HL-60 (cell line): ENCODE results near the gene CCDC184.

ENCODE experiments used
- DNase-seq, 2 experiments: peaks; one replicate each; pipeline ENCODE4 v3.0.0-alpha.2; 2010 to 2020; ENCODE audit warnings: low read depth in 1 of 2, low spot score in 1 of 2
- H3K27ac ChIP-seq: fragments of 250-450 bp; sonication (Bioruptor Pico); replicated peaks from 2 replicates; pipeline ENCODE4 v1.5.1; 2020; ENCODE audit warnings: mild to moderate bottlenecking, moderate library complexity
- H3K27me3 ChIP-seq: fragments of 250-450 bp; sonication (Bioruptor Pico); 2 replicates; pipeline ENCODE4 v1.5.1; 2021; ENCODE audit warnings: mild to moderate bottlenecking, moderate library complexity; ENCODE audit not compliant: insufficient read depth, poor library complexity, severe bottlenecking
- H3K4me3 ChIP-seq: replicated peaks from 2 replicates; pipeline ENCODE4 v1.5.1; 2011; ENCODE audit warnings: mild to moderate bottlenecking, control low read depth, low read length; ENCODE audit not compliant: insufficient read depth
- GABPA ChIP-seq: IDR thresholded peaks from 2 replicates; pipeline ENCODE4 v1.6.1; 2012; ENCODE audit warnings: low read depth
- POLR2AphosphoS5 ChIP-seq: IDR thresholded peaks from 2 replicates; pipeline ENCODE4 v1.6.1; 2012; ENCODE audit warnings: low read depth
- SPI1 ChIP-seq: IDR thresholded peaks from 2 replicates; pipeline ENCODE4 v1.6.1; 2012; ENCODE audit warnings: low read depth, mild to moderate bottlenecking, borderline replicate concordance
- TF ChIP-seq, protein P1 (sequence below): IDR thresholded peaks from 2 replicates; pipeline ENCODE4 v1.6.1; 2012; ENCODE audit warnings: low read depth; ENCODE audit not compliant: insufficient replicate concordance
- TF ChIP-seq, protein P2 (sequence below): IDR thresholded peaks from one replicate; pipeline ENCODE4 v1.5.1; 2011; ENCODE audit warnings: low read length, control low read depth, inconsistent platforms; ENCODE audit not compliant: insufficient read depth

The CCDC184 gene

DNA sequence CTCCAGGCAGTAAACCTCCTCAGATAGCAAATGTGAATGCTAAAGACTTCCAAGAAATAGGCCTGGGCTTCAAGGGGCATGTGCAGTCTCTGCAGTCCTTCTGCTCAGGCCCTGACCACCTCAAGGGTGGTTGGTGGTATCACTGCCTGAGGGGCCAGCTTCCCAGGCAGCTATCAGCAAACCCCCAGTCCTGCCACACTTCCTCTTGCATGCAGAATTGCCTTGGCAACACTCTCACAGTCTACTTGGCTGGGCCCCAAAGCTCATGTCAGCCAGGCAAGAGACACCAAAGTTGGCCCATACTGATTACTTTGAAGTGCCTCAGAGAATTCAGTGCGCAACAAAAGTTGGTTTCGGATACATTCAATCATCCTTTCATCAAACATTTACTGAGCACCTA, 22.6 kb upstream of the CCDC184 start:
- DNase-seq = peak in 1 of 2 experiments; percentile 85
- Histone ChIP-seq H3K27me3 (no peaks in the 10 kb centered on the region), H3K4me3 (no peak overlapping the region), H3K27ac (peak overlapping the region; percentile 63)
- TF ChIP-seq, protein P1, sequence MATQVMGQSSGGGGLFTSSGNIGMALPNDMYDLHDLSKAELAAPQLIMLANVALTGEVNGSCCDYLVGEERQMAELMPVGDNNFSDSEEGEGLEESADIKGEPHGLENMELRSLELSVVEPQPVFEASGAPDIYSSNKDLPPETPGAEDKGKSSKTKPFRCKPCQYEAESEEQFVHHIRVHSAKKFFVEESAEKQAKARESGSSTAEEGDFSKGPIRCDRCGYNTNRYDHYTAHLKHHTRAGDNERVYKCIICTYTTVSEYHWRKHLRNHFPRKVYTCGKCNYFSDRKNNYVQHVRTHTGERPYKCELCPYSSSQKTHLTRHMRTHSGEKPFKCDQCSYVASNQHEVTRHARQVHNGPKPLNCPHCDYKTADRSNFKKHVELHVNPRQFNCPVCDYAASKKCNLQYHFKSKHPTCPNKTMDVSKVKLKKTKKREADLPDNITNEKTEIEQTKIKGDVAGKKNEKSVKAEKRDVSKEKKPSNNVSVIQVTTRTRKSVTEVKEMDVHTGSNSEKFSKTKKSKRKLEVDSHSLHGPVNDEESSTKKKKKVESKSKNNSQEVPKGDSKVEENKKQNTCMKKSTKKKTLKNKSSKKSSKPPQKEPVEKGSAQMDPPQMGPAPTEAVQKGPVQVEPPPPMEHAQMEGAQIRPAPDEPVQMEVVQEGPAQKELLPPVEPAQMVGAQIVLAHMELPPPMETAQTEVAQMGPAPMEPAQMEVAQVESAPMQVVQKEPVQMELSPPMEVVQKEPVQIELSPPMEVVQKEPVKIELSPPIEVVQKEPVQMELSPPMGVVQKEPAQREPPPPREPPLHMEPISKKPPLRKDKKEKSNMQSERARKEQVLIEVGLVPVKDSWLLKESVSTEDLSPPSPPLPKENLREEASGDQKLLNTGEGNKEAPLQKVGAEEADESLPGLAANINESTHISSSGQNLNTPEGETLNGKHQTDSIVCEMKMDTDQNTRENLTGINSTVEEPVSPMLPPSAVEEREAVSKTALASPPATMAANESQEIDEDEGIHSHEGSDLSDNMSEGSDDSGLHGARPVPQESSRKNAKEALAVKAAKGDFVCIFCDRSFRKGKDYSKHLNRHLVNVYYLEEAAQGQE = no peak
- peak; percentile 81 for TF ChIP-seq SPI1

DNA sequence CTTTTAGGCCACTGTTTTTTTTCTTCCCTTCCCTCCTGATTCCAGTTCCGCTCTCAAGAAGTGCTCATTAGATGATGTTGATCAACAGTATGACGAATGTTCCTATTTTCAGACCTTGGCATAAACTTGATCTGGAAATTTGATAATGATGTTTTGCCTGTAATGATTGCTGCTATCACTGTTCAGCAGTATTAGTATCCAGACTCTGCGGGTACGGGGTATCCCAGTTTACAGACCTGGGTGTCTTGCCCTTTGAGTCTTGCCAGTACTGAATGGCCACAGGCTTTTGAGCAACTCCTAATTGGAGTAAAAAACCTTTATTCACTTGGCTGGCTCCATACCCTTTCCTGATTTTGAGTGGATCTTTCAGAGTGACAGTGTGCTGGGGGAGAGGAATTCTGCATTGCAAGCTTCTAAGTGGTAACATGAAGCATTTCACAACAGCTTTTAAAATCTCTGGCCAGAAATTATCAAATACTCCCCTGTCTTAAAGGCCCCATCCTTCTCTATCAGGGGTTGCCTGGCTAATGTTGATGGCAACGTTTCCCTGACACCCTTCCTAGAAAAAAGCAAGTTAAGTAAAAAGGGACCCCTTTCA, 20.2 kb upstream of the CCDC184 start:
- no peaks in the 10 kb centered on the region for H3K27me3 ChIP-seq
- H3K4me3 ChIP-seq = no peak overlapping the region
- TF ChIP-seq, protein P1 = no peak
- TF ChIP-seq GABPA (no peak), SPI1 (no peak), POLR2AphosphoS5 (no peak)
- TF ChIP-seq, protein P2, sequence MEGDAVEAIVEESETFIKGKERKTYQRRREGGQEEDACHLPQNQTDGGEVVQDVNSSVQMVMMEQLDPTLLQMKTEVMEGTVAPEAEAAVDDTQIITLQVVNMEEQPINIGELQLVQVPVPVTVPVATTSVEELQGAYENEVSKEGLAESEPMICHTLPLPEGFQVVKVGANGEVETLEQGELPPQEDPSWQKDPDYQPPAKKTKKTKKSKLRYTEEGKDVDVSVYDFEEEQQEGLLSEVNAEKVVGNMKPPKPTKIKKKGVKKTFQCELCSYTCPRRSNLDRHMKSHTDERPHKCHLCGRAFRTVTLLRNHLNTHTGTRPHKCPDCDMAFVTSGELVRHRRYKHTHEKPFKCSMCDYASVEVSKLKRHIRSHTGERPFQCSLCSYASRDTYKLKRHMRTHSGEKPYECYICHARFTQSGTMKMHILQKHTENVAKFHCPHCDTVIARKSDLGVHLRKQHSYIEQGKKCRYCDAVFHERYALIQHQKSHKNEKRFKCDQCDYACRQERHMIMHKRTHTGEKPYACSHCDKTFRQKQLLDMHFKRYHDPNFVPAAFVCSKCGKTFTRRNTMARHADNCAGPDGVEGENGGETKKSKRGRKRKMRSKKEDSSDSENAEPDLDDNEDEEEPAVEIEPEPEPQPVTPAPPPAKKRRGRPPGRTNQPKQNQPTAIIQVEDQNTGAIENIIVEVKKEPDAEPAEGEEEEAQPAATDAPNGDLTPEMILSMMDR = no peak
- DNase-seq = no peak
- no peak overlapping the region for H3K27ac ChIP-seq

DNA sequence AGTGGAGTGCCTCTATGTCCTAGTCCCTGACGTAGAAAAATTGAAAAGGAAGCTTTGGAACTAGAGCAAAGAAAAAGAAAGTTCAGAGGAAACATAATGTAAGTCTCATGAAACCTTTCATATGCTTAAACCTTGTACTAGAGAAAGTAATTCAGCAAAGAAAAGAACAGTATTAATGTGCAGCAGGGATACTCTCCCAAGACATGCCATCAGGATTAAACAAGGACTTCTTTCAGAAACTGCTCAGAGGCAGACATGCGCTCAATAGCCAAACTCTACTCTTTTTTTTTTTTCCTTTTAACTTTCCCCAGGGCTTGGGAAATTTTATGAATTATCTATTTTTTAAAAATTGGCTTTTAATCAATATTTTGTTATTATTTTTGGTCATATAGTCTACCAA, 19.0 kb upstream of the CCDC184 start:
- H3K27me3 ChIP-seq = no peaks in the 10 kb centered on the region
- TF ChIP-seq GABPA (no peak), POLR2AphosphoS5 (no peak)
- DNase-seq = no peak
- no peak overlapping the region for H3K27ac ChIP-seq
- H3K4me3 ChIP-seq = no peak overlapping the region

DNA sequence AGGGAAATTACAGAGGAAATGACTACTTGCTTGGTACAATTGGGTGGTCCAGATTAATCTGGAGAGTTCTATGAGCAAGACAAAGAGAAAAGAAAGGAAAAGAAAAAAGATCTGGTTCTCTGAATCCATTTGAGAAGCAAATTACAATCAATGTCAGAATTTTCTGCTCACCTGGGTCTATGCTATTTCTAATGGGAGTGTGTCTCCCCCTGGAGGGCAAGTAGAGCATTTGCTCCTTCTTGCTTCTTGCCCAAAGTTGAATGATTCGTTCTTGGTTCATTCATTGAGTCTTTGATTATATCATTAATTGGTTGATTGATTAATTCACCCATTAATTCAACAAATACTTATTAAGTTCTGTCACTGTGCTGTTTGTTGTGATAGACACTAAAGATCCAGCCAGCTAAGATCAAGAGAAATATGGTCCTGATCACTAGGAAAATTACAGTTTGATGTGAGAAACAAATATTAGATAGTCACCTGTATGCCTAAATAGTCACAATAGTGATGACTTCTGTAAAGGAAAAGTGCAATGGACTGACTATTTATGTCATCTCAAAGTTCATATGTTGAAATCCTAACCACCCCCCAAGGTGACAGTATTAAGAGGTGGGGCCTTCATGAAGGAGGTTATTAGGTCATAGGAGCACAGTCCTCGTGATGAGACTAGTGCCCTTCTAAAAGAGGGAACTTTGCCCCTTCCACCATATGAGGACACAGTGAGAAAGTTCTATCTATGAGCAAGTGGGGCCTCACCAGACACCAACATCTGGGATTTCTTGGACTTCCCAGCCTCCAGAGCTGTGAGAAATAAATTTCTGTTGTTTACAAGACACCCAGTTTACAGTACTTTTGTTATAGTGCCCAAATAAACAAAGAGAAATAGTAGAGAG, 18.1 kb upstream of the CCDC184 start:
- peak in 1 of 2 experiments; percentile 49 for DNase-seq
- no peak overlapping the region for H3K27ac ChIP-seq
- H3K27me3 ChIP-seq = no peaks in the 10 kb centered on the region
- no peak overlapping the region for H3K4me3 ChIP-seq
- TF ChIP-seq, protein P2 = peak; percentile 72
- TF ChIP-seq SPI1 = no peak
